Nucleus accumbens (tissue), 56 donors: Measurements from ENCODE around the gene FAM124A.

Experiments used
- DNase-seq, 56 donors: peaks; one replicate each; lab custom pipeline; 2025; lab: John Stamatoyannopoulos, UW

The FAM124A gene

GRCh38 chr13:51329606-51330005 lies 107.4 kb downstream of the FAM124A start:
- DNase-seq: no peak

GRCh38 chr13:51330791-51331190 lies 108.6 kb downstream of the FAM124A start:
- peak in 10 of 56 donors; percentile 16 to 56 (median 43) for DNase-seq

- no peak for DNase-seq
Measured at GRCh38 chr13:51331354-51331861, 109.2 kb downstream of the FAM124A start.

- no peak for DNase-seq
Measured at GRCh38 chr13:51332566-51333361, 110.6 kb downstream of the FAM124A start.

- no peak for DNase-seq
Measured at GRCh38 chr13:51333421-51333820, 111.2 kb downstream of the FAM124A start.

GRCh38 chr13:51333826-51334225 lies 111.6 kb downstream of the FAM124A start:
- DNase-seq: no peak
